GM23338 (cell line): ENCODE measurements around the gene PSG7. TPM values are rescaled to one million over a fixed set of nuclear protein-coding genes. Genes with fewer than 3 reads are reported as not detected.
"Not testable (repeated sequence)": the region's sequence is repeated elsewhere in the genome, so short reads cannot be mapped to it uniquely, and the experiment has no call there.

Experiments
- ATAC-seq: fragments of 200-7000 bp; cut with Tn5 transposase; 3 replicates; pipeline ENCODE4 v1.9.1; 2020
- DNase-seq: peaks from one replicate; pipeline ENCODE4 v3.0.0-alpha.2; 2015; ENCODE audit warnings: low spot score
- H2AFZ ChIP-seq: fragments of 200-600 bp; sonication (generic); 2 replicates; pipeline ENCODE4 v1.8.0; 2016; ENCODE audit warnings: antibody characterized with exemption, mild to moderate bottlenecking, moderate library complexity
- H3F3A ChIP-seq: fragments of 200-600 bp; sonication (generic); replicated peaks from 2 replicates; pipeline ENCODE4 v1.8.0; 2017; ENCODE audit warnings: antibody characterized with exemption, mixed run types, low read depth
- H3K27ac ChIP-seq: fragments of 200-600 bp; sonication (generic); 2 replicates; pipeline ENCODE4 v1.6.1; 2016; ENCODE audit warnings: low read depth
- H3K27me3 ChIP-seq: fragments of 200-600 bp; sonication (generic); 2 replicates; pipeline ENCODE4 v1.8.0; 2016; ENCODE audit warnings: mild to moderate bottlenecking, mixed run types, moderate library complexity; ENCODE audit not compliant: insufficient read depth
- H3K36me3 ChIP-seq: fragments of 200-600 bp; sonication (generic); 2 replicates; pipeline ENCODE4 v1.8.0; 2016; ENCODE audit warnings: mild to moderate bottlenecking; ENCODE audit not compliant: insufficient read depth
- H3K4me1 ChIP-seq: fragments of 200-600 bp; sonication (generic); 2 replicates; pipeline ENCODE4 v1.8.0; 2016; ENCODE audit warnings: mild to moderate bottlenecking, moderate library complexity; ENCODE audit not compliant: insufficient read depth
- H3K4me2 ChIP-seq: fragments of 200-600 bp; sonication (generic); 2 replicates; pipeline ENCODE4 v1.7.1; 2017; ENCODE audit warnings: mixed run types
- H3K4me3 ChIP-seq: fragments of 200-600 bp; sonication (generic); 2 replicates; pipeline ENCODE4 v1.6.1; 2016; ENCODE audit warnings: mixed run types
- H3K79me2 ChIP-seq: fragments of 200-600 bp; sonication (generic); replicated peaks from 2 replicates; pipeline ENCODE4 v1.8.0; 2017; ENCODE audit warnings: mild to moderate bottlenecking; ENCODE audit not compliant: insufficient read depth
- H3K9me2 ChIP-seq: fragments of 200-600 bp; sonication (generic); 2 replicates; pipeline ENCODE4 v1.8.0; 2017; ENCODE audit not compliant: insufficient read depth
- H4K20me1 ChIP-seq: fragments of 200-600 bp; sonication (generic); replicated peaks from 2 replicates; pipeline ENCODE4 v1.8.0; 2017; ENCODE audit warnings: mild to moderate bottlenecking; ENCODE audit not compliant: insufficient read depth
- H3K27ac Mint-ChIP-seq: 2 replicates; pipeline ENCODE4 v1.8.0; 2020; ENCODE audit warnings: inconsistent platforms, mild to moderate bottlenecking, moderate library complexity, mixed read lengths
- H3K27me3 Mint-ChIP-seq: 3 replicates; pipeline ENCODE4 v1.8.0; 2022; ENCODE audit warnings: low read depth, mild to moderate bottlenecking, moderate library complexity, mixed read lengths, inconsistent platforms; ENCODE audit not compliant: insufficient read depth, poor library complexity
- H3K36me3 Mint-ChIP-seq: 3 replicates; pipeline ENCODE4 v1.8.0; 2021; ENCODE audit warnings: low read depth, mild to moderate bottlenecking, inconsistent platforms, moderate library complexity, mixed read lengths
- H3K4me1 Mint-ChIP-seq: 3 replicates; pipeline ENCODE4 v1.8.0; 2020; ENCODE audit warnings: mild to moderate bottlenecking, inconsistent platforms, mixed read lengths
- H3K4me3 Mint-ChIP-seq: 3 replicates; pipeline ENCODE4 v1.8.0; 2021; ENCODE audit warnings: moderate library complexity, mild to moderate bottlenecking, inconsistent platforms, mixed read lengths
- H3K9me3 Mint-ChIP-seq: 3 replicates; pipeline ENCODE4 v1.8.0; 2020; ENCODE audit warnings: moderate library complexity, mild to moderate bottlenecking, inconsistent platforms, mixed read lengths
- CREB1 ChIP-seq: fragments of 250-450 bp; sonication (Bioruptor Pico); IDR thresholded peaks from 2 replicates; pipeline ENCODE4 v1.5.0; 2020; ENCODE audit warnings: low read depth, mild to moderate bottlenecking, moderate library complexity
- EZH2 ChIP-seq: fragments of 200-600 bp; sonication (generic); IDR thresholded peaks from one replicate; pipeline ENCODE4 v1.8.0; 2017; ENCODE audit warnings: antibody characterized with exemption, mild to moderate bottlenecking, low read depth; ENCODE audit not compliant: unreplicated experiment
- EZH2phosphoT487 ChIP-seq: fragments of 200-600 bp; sonication (generic); IDR thresholded peaks from one replicate; pipeline ENCODE4 v1.8.1; 2018; ENCODE audit warnings: antibody characterized with exemption; ENCODE audit not compliant: unreplicated experiment
- JUNB ChIP-seq: IDR thresholded peaks from one replicate; pipeline ENCODE4 v1.6.1; 2016; ENCODE audit warnings: antibody characterized with exemption; ENCODE audit not compliant: unreplicated experiment
- NANOG ChIP-seq: IDR thresholded peaks from 2 replicates; pipeline ENCODE4 v1.6.1; 2016; ENCODE audit warnings: antibody characterized with exemption, borderline replicate concordance
- POLR2AphosphoS5 ChIP-seq: IDR thresholded peaks from 2 replicates; pipeline ENCODE4 v1.6.1; 2016; ENCODE audit warnings: antibody characterized with exemption, low read depth
- STAT1 ChIP-seq: IDR thresholded peaks from one replicate; pipeline ENCODE4 v1.6.1; 2016; ENCODE audit warnings: antibody characterized with exemption; ENCODE audit not compliant: unreplicated experiment
- ZNF114 ChIP-seq: fragments of 250-450 bp; sonication (Bioruptor Pico); IDR thresholded peaks from 2 replicates; pipeline ENCODE4 v1.5.0; 2020; ENCODE audit warnings: mild to moderate bottlenecking, moderate library complexity
- ZNF331 ChIP-seq: fragments of 250-450 bp; sonication (Bioruptor Pico); IDR thresholded peaks from 2 replicates; pipeline ENCODE4 v1.5.0; 2020; ENCODE audit warnings: low read depth, mild to moderate bottlenecking, moderate library complexity
- polyA plus RNA-seq: library from polyadenylated mRNA; unstranded; fragments of >200 nt; fragmentation: Nextera tagmentation; extraction: Ambion mirVana; gene quantifications from 2 replicates; pipeline ENCODE4 v1.2.1, GENCODE V29; 2016
- total RNA-seq: library from RNA; depleted of rRNA; stranded (reverse); fragments of >200 nt; shearing (Covaris generic); gene quantifications from 2 replicates; pipeline ENCODE4 v1.2.3, GENCODE V29; 2014
- TF ChIP-seq, protein P1 (sequence below), 2 experiments: fragments of 200-600 bp in 1 of 2; sonication (generic) in 1 of 2; conservative IDR thresholded peaks; 2 replicates each; pipeline versions ENCODE4 v1.5.1 to v1.6.1; 2016 to 2017; ENCODE audit warnings: antibody characterized with exemption in 2 of 2, low read depth in 2 of 2, mild to moderate bottlenecking in 2 of 2, moderate library complexity in 1 of 2

Gene PSG7
- total and polyA plus RNA-seq, 2 experiments from 2014 or later, result not detected

DNA sequence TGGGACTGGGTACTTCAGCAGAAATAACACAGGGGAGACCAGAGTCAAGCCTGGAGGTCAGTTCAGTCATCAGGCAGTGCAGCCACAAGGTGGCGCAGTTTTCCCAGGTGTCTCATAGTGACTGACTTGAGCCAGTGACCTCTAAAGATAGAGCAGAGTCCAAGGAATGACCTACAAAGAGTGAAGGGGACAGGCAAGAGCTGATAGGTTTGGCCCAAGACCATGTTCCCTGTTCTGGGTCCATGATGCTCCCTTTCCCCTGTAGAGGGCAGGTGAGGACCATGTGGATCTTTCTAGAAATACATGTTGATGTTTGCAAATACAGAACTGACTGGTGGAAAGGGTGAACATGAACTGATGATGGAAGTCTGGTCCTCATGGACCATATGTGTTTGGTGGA, 6.8 kb downstream of the PSG7 start:
- H3K79me2 ChIP-seq, H3K36me3 ChIP-seq, H4K20me1 ChIP-seq, H3K4me3 ChIP-seq, H3K4me1 ChIP-seq, H3K27ac Mint-ChIP-seq, H3K27me3 ChIP-seq, H3K4me2 ChIP-seq, H3K4me1 Mint-ChIP-seq, H3K27ac ChIP-seq, ATAC-seq, H3K9me2 ChIP-seq, H3F3A ChIP-seq, H3K4me3 Mint-ChIP-seq, H2AFZ ChIP-seq: not testable (repeated sequence)
- peaks cover 18% of the 10 kb centered on the region; the same call in 2 of the 3 replicates for H3K36me3 Mint-ChIP-seq
- TF ChIP-seq, protein P1, sequence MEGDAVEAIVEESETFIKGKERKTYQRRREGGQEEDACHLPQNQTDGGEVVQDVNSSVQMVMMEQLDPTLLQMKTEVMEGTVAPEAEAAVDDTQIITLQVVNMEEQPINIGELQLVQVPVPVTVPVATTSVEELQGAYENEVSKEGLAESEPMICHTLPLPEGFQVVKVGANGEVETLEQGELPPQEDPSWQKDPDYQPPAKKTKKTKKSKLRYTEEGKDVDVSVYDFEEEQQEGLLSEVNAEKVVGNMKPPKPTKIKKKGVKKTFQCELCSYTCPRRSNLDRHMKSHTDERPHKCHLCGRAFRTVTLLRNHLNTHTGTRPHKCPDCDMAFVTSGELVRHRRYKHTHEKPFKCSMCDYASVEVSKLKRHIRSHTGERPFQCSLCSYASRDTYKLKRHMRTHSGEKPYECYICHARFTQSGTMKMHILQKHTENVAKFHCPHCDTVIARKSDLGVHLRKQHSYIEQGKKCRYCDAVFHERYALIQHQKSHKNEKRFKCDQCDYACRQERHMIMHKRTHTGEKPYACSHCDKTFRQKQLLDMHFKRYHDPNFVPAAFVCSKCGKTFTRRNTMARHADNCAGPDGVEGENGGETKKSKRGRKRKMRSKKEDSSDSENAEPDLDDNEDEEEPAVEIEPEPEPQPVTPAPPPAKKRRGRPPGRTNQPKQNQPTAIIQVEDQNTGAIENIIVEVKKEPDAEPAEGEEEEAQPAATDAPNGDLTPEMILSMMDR (conservative IDR thresholded peaks at IDR 0.05; ENCODE audit: low read depth in 2 of 2), result peak; percentile 51 to 60
- H3K9me3 Mint-ChIP-seq, result peaks cover 97% of the 10 kb centered on the region
- H3K27me3 Mint-ChIP-seq, result peaks cover 13% of the 10 kb centered on the region
- peak; percentile 64 for DNase-seq

DNA sequence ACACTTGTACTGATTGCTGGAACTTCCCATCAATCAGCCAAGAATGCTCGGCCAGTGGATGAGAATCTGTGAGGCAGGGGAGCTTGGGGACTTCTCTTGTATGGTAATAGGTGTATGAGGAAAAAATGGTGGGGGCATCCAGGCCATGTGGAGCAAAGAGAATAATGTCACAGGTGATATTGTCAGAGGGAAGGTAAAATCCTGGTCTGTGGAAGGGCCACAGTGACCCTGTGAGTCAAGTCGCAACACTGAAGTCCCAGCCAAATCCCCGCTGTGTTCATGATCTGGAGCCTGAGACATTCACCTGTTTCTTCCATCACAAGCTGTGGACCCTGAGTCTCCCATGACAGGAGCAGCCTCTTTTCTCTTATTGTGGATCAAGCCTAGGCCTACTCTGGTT, 8.1 kb downstream of the PSG7 start:
- ATAC-seq, result no peak
- no peaks in the 10 kb centered on the region for H3K79me2 ChIP-seq
- H3K27me3 Mint-ChIP-seq, result peaks cover 13% of the 10 kb centered on the region

GRCh38 chr19:42926781-42927180, 10.2 kb downstream of the PSG7 start:
- Mint-ChIP-seq H3K9me3 (peaks cover 94% of the 10 kb centered on the region), H3K4me1 (no peaks in the 10 kb centered on the region)

More for the DNA sequence above, 8.1 kb downstream of the PSG7 start:
- H3K4me1 Mint-ChIP-seq, result no peaks in the 10 kb centered on the region
- Histone ChIP-seq H3K4me1 (no peaks in the 10 kb centered on the region), H3K4me2 (no peak overlapping the region), H3K27ac (no peak overlapping the region), H4K20me1 (no peaks in the 10 kb centered on the region), H3K27me3 (no peaks in the 10 kb centered on the region), H3K9me2 (no peaks in the 10 kb centered on the region), H2AFZ (no peak overlapping the region), H3K4me3 (no peak overlapping the region), H3K36me3 (no peaks in the 10 kb centered on the region), H3F3A (no peaks in the 10 kb centered on the region)
- H3K4me3 Mint-ChIP-seq, result no peak overlapping the region
- no peak for DNase-seq
- no peak overlapping the region for H3K27ac Mint-ChIP-seq
- TF ChIP-seq EZH2, result no peak
- TF ChIP-seq NANOG, result no peak
- H3K36me3 Mint-ChIP-seq, result peaks cover 15% of the 10 kb centered on the region; the same call in 2 of the 3 replicates
- peaks cover 95% of the 10 kb centered on the region for H3K9me3 Mint-ChIP-seq

More at GRCh38 chr19:42926781-42927180, 10.2 kb downstream of the PSG7 start:
- H3K79me2 ChIP-seq, result no peaks in the 10 kb centered on the region
- no peaks in the 10 kb centered on the region for H4K20me1 ChIP-seq
- H3K27me3 Mint-ChIP-seq, result peaks cover 5% of the 10 kb centered on the region
- no peaks in the 10 kb centered on the region for H3K36me3 ChIP-seq
- ATAC-seq, result no peak
- TF ChIP-seq ZNF331 (CRISPR knock-in tag) (no peak), NANOG (no peak), POLR2AphosphoS5 (no peak), CREB1 (no peak), STAT1 (no peak), JUNB (no peak), EZH2phosphoT487 (no peak), EZH2 (no peak), ZNF114 (no peak)
- TF ChIP-seq, protein P1 (conservative IDR thresholded peaks at IDR 0.05; ENCODE audit: low read depth in 2 of 2), result no peak
- no peak overlapping the region for H3K4me3 ChIP-seq
- no peak overlapping the region for H3K4me3 Mint-ChIP-seq
- no peaks in the 10 kb centered on the region for H3K9me2 ChIP-seq
- H3K4me1 ChIP-seq, result no peaks in the 10 kb centered on the region
- H3K27ac Mint-ChIP-seq, result no peak overlapping the region
- H3K4me2 ChIP-seq, result no peak overlapping the region
- H3K27ac ChIP-seq, result no peak overlapping the region
- H3F3A ChIP-seq, result no peaks in the 10 kb centered on the region
- no peaks in the 10 kb centered on the region for H3K27me3 ChIP-seq
- H3K36me3 Mint-ChIP-seq, result peaks cover 12% of the 10 kb centered on the region; the same call in 1 of the 3 replicates
- no peak for DNase-seq
- H2AFZ ChIP-seq, result no peak overlapping the region
